PC-3 (cell line): Measurements from ENCODE around the gene CTSZ. TPM values are rescaled to one million over a fixed set of nuclear protein-coding genes. Genes with fewer than 3 reads are reported as not detected.

Source experiments
- ATAC-seq: fragments of 200-7000 bp; cut with Tn5 transposase; 2 replicates; pipeline ENCODE4 v1.9.1; 2020; ENCODE audit warnings: mild to moderate bottlenecking, moderate library complexity
- BruUV-seq: library from RNA; stranded (reverse); fragments of 400-500 nt; replicated peaks from 2 replicates; lab custom pipeline; 2021; lab: Mats Ljungman, UMichigan
- CTCF ChIA-PET: fragments of 300-600 bp; sonication (Branson Sonifier 250); formaldehyde crosslinking; loops from one replicate; lab custom pipeline; 2022; ENCODE audit warnings: antibody characterized with exemption; lab: Charles Lee
- POLR2A ChIA-PET: fragments of 300-600 bp; sonication (Branson Sonifier 250); formaldehyde crosslinking; loops from one replicate; lab custom pipeline; 2022; ENCODE audit warnings: antibody characterized with exemption; ENCODE audit not compliant: unreplicated experiment; lab: Charles Lee
- DNase-seq: peaks from one replicate; pipeline ENCODE4 v3.0.0-alpha.2; 2015
- H2AFZ ChIP-seq: fragments of 300-600 bp; sonication (generic); 2 replicates; pipeline ENCODE4 v1.6.0; 2016; ENCODE audit warnings: antibody characterized with exemption, low read length
- H3F3A ChIP-seq: fragments of 300-600 bp; sonication (generic); one replicate; pipeline ENCODE4 v1.6.0; 2017; ENCODE audit warnings: antibody characterized with exemption, low read length, control low read depth, mild to moderate bottlenecking; ENCODE audit not compliant: unreplicated experiment
- H3K27ac ChIP-seq: fragments of 300-600 bp; sonication (generic); 2 replicates; pipeline ENCODE4 v1.5.1; 2016; ENCODE audit warnings: mild to moderate bottlenecking, low read length
- H3K27me3 ChIP-seq: fragments of 300-600 bp; sonication (generic); 2 replicates; pipeline ENCODE4 v1.6.1; 2016; ENCODE audit warnings: low read length, mixed read lengths
- H3K36me3 ChIP-seq: fragments of 300-600 bp; sonication (generic); 2 replicates; pipeline ENCODE4 v1.6.1; 2016; ENCODE audit warnings: low read depth, mixed run types, low read length, mixed read lengths
- H3K4me1 ChIP-seq: fragments of 300-600 bp; sonication (generic); 2 replicates; pipeline ENCODE4 v1.5.1; 2016; ENCODE audit warnings: low read length; ENCODE audit not compliant: insufficient read depth
- H3K4me2 ChIP-seq: fragments of 300-600 bp; sonication (generic); 2 replicates; pipeline ENCODE4 v1.6.0; 2016; ENCODE audit warnings: low read length
- H3K4me3 ChIP-seq: fragments of 300-600 bp; sonication (generic); 2 replicates; pipeline ENCODE4 v1.5.1; 2016; ENCODE audit warnings: mild to moderate bottlenecking, low read length, mixed read lengths
- H3K79me2 ChIP-seq: fragments of 300-600 bp; sonication (generic); 2 replicates; pipeline ENCODE4 v1.6.1; 2017; ENCODE audit warnings: low read length, mixed read lengths
- H3K9ac ChIP-seq: fragments of 300-600 bp; sonication (generic); 2 replicates; pipeline ENCODE4 v1.6.0; 2016; ENCODE audit warnings: mild to moderate bottlenecking, low read length
- H3K9me2 ChIP-seq: fragments of 300-600 bp; sonication (generic); replicated peaks from 2 replicates; pipeline ENCODE4 v1.6.1; 2016; ENCODE audit warnings: mixed run types, low read length, mixed read lengths
- H3K9me3 ChIP-seq: fragments of 300-600 bp; sonication (generic); 2 replicates; pipeline ENCODE4 v1.6.1; 2016; ENCODE audit warnings: low read length, mixed read lengths
- H4K20me1 ChIP-seq: fragments of 300-600 bp; sonication (generic); 2 replicates; pipeline ENCODE4 v1.6.1; 2016; ENCODE audit warnings: low read length, mixed read lengths
- CTCF ChIP-seq: fragments of 300-600 bp; sonication (generic); conservative IDR thresholded peaks from 2 replicates; pipeline ENCODE4 v1.5.1; 2017; ENCODE audit warnings: antibody characterized with exemption, low read depth, mild to moderate bottlenecking, low read length
- EZH2 ChIP-seq: fragments of 300-600 bp; sonication (generic); IDR thresholded peaks from one replicate; pipeline ENCODE4 v1.6.1; 2017; ENCODE audit warnings: antibody characterized with exemption, mild to moderate bottlenecking, low read length; ENCODE audit not compliant: unreplicated experiment
- EZH2phosphoT487 ChIP-seq: fragments of 300-600 bp; sonication (generic); IDR thresholded peaks from 2 replicates; pipeline ENCODE4 v1.6.1; 2018; ENCODE audit warnings: mild to moderate bottlenecking, antibody characterized with exemption, low read length, borderline replicate concordance
- intact Hi-C: fragments of 100-400 bp; cut with micrococcal nuclease; formaldehyde crosslinking; loops from 2 replicates; pipeline ENCODE4 v1.9.0; 2023
- total RNA-seq: library from RNA; depleted of rRNA; stranded (reverse); fragments of >200 nt; gene quantifications from 2 replicates; pipeline ENCODE4 v1.2.3, GENCODE V29; 2014

The CTSZ gene
- total RNA-seq, 1 experiment from 2014 or later, result 191 TPM

- Histone ChIP-seq H3K36me3 (no peaks in the 10 kb centered on the region; the same call in 1 of the 2 replicates), H3K4me1 (peaks cover 22% of the 10 kb centered on the region), H2AFZ (no peak overlapping the region), H3K9me2 (no peaks in the 10 kb centered on the region), H3K27me3 (no peaks in the 10 kb centered on the region), H3F3A (no peaks in the 10 kb centered on the region), H3K27ac (no peak overlapping the region), H3K9me3 (no peaks in the 10 kb centered on the region), H3K4me2 (no peak overlapping the region), H3K4me3 (no peak overlapping the region), H3K79me2 (peaks cover 30% of the 10 kb centered on the region), H4K20me1 (no peaks in the 10 kb centered on the region), H3K9ac (no peak overlapping the region)
- POLR2A ChIA-PET, result no interaction called here
- CTCF ChIA-PET, result no interaction called here
- DNase-seq (no peak), ATAC-seq (no peak)
- no TSS peak for BruUV-seq
- TF ChIP-seq CTCF, result no peak
- no peak for TF ChIP-seq EZH2
- TF ChIP-seq EZH2phosphoT487, result no peak
- intact Hi-C loops, result no loop called here
Measured at GRCh38 chr20:59003836-59004492, 3.1 kb downstream of the CTSZ start.

GRCh38 chr20:59002874-59003399, 4.1 kb downstream of the CTSZ start:
- Histone ChIP-seq H3K4me3 (no peak overlapping the region), H3K9me3 (no peaks in the 10 kb centered on the region), H3K27ac (no peak overlapping the region), H3F3A (no peaks in the 10 kb centered on the region), H2AFZ (no peak overlapping the region), H3K27me3 (no peaks in the 10 kb centered on the region), H3K9ac (no peak overlapping the region), H3K36me3 (no peaks in the 10 kb centered on the region; the same call in 1 of the 2 replicates), H3K79me2 (peaks cover 30% of the 10 kb centered on the region), H3K4me2 (no peak overlapping the region), H3K9me2 (no peaks in the 10 kb centered on the region), H4K20me1 (no peaks in the 10 kb centered on the region), H3K4me1 (peaks cover 22% of the 10 kb centered on the region)
- TF ChIP-seq EZH2 (no peak), CTCF (no peak), EZH2phosphoT487 (no peak)
- ChIA-PET POLR2A (no interaction called here), CTCF (no interaction called here)
- no TSS peak for BruUV-seq
- intact Hi-C loops, result no loop called here
- DNase-seq, result no peak
- ATAC-seq, result no peak

- no peak overlapping the region for H3K4me2 ChIP-seq
- no peaks in the 10 kb centered on the region for H4K20me1 ChIP-seq
- H3K79me2 ChIP-seq, result peaks cover 30% of the 10 kb centered on the region
- no peaks in the 10 kb centered on the region for H3F3A ChIP-seq
- H3K9me3 ChIP-seq, result no peaks in the 10 kb centered on the region
- no peak overlapping the region for H3K9ac ChIP-seq
- H3K4me1 ChIP-seq, result peaks cover 19% of the 10 kb centered on the region
- intact Hi-C loops, result no loop called here
- H3K27me3 ChIP-seq, result no peaks in the 10 kb centered on the region
- DNase-seq (no peak), ATAC-seq (no peak)
- BruUV-seq, result no TSS peak
- CTCF ChIA-PET, result no interaction called here
- H3K36me3 ChIP-seq, result peaks cover 5% of the 10 kb centered on the region; the same call in 1 of the 2 replicates
- no peak overlapping the region for H3K4me3 ChIP-seq
- POLR2A ChIA-PET, result no interaction called here
- no peak overlapping the region for H2AFZ ChIP-seq
- no peak overlapping the region for H3K27ac ChIP-seq
- H3K9me2 ChIP-seq, result no peaks in the 10 kb centered on the region
- TF ChIP-seq EZH2 (no peak), CTCF (no peak), EZH2phosphoT487 (no peak)
Measured at GRCh38 chr20:59002388-59002787, 4.7 kb downstream of the CTSZ start.
